ENCODE results near the gene RPL26. TPM values are rescaled to one million over a fixed set of nuclear protein-coding genes. Genes with fewer than 3 reads are reported as not detected.

The RPL26 gene
- total and polyA plus RNA-seq, 7 experiments from 2014 or later = 1,965 to 3,298 (median 2,350) TPM

GRCh38 chr17:8366231-8366630, 16.8 kb downstream of the RPL26 start:
- H3K9me3 ChIP-seq (ENCODE audit: control insufficient read depth in 2 of 3, low read length in 3 of 3) = no peaks in the 10 kb centered on the region
- Mint-ChIP-seq H3K27ac (no peak overlapping the region), H3K4me3 (no peak overlapping the region), H3K4me1 (peaks cover 0 to 9% (median 8%) of the 10 kb centered on the region in 7 donors), H3K36me3 (peaks cover 7 to 21% (median 13%) of the 10 kb centered on the region in 5 donors), H3K27me3 (no peaks in the 10 kb centered on the region), H3K9me3 (no peaks in the 10 kb centered on the region)
- ChIA-PET POLR2A (interaction anchor here (1.0 kb wide), 1 partner anchor 17 kb away, joined by 4 read pairs; no protein-coding TSS in a partner anchor), CTCF (no interaction called here)
- DNase-seq = no peak
- H3K27me3 ChIP-seq (ENCODE audit: control insufficient read depth in 2 of 2, insufficient read depth in 2 of 2, low read length in 2 of 2) = no peaks in the 10 kb centered on the region
- H3K4me1 ChIP-seq (ENCODE audit: control insufficient read depth in 2 of 2, insufficient read depth in 2 of 2, low read length in 2 of 2) = no peaks in the 10 kb centered on the region
- H3K36me3 ChIP-seq (ENCODE audit: control insufficient read depth in 2 of 3, insufficient read depth in 3 of 3, low read length in 3 of 3) = peaks cover 2 to 17% (median 11%) of the 10 kb centered on the region in 3 experiments
- H3K27ac ChIP-seq (ENCODE audit: low read depth, low read length) = no peak overlapping the region
- H3K4me3 ChIP-seq (ENCODE audit: low read length) = no peak overlapping the region
- no peak for ATAC-seq
- intact Hi-C loops (cut with micrococcal nuclease) = no loop called here

GRCh38 chr17:8365143-8365542, 17.9 kb downstream of the RPL26 start:
- Mint-ChIP-seq H3K4me3 (no peak overlapping the region), H3K36me3 (peaks cover 5 to 17% (median 11%) of the 10 kb centered on the region in 5 donors), H3K9me3 (no peaks in the 10 kb centered on the region), H3K27me3 (no peaks in the 10 kb centered on the region), H3K27ac (no peak overlapping the region), H3K4me1 (peaks cover 4 to 16% (median 14%) of the 10 kb centered on the region in 7 donors)
- ChIA-PET POLR2A (no interaction called here), CTCF (no interaction called here)
- peaks cover 2 to 14% (median 11%) of the 10 kb centered on the region in 3 experiments for H3K36me3 ChIP-seq (ENCODE audit: control insufficient read depth in 2 of 3, insufficient read depth in 3 of 3, low read length in 3 of 3)
- H3K4me1 ChIP-seq (ENCODE audit: control insufficient read depth in 2 of 2, insufficient read depth in 2 of 2, low read length in 2 of 2) = no peaks in the 10 kb centered on the region
- ATAC-seq (no peak), DNase-seq (no peak)
- no peaks in the 10 kb centered on the region for H3K9me3 ChIP-seq (ENCODE audit: control insufficient read depth in 2 of 3, low read length in 3 of 3)
- no peak overlapping the region for H3K27ac ChIP-seq (ENCODE audit: low read depth, low read length)
- intact Hi-C loops (cut with micrococcal nuclease) = no loop called here
- no peak overlapping the region for H3K4me3 ChIP-seq (ENCODE audit: low read length)
- no peaks in the 10 kb centered on the region for H3K27me3 ChIP-seq (ENCODE audit: control insufficient read depth in 2 of 2, insufficient read depth in 2 of 2, low read length in 2 of 2)

GRCh38 chr17:8362651-8363332, 20.2 kb downstream of the RPL26 start:
- no peaks in the 10 kb centered on the region for H3K9me3 Mint-ChIP-seq
- ATAC-seq (no peak), DNase-seq (no peak)
- Histone ChIP-seq H3K4me1 (ENCODE audit: control insufficient read depth in 2 of 2, insufficient read depth in 2 of 2, low read length in 2 of 2) (no peaks in the 10 kb centered on the region), H3K9me3 (ENCODE audit: control insufficient read depth in 2 of 3, low read length in 3 of 3) (no peaks in the 10 kb centered on the region), H3K27me3 (ENCODE audit: control insufficient read depth in 2 of 2, insufficient read depth in 2 of 2, low read length in 2 of 2) (no peaks in the 10 kb centered on the region), H3K27ac (ENCODE audit: low read depth, low read length) (no peak overlapping the region), H3K36me3 (ENCODE audit: control insufficient read depth in 2 of 3, insufficient read depth in 3 of 3, low read length in 3 of 3) (no peaks in the 10 kb centered on the region), H3K4me3 (ENCODE audit: low read length) (no peak overlapping the region)
- intact Hi-C loops (cut with micrococcal nuclease) = no loop called here
- H3K36me3 Mint-ChIP-seq = peaks cover 0 to 6% (median 0%) of the 10 kb centered on the region in 5 donors
- H3K27me3 Mint-ChIP-seq = peaks cover 0 to 5% (median 0%) of the 10 kb centered on the region in 5 donors
- ChIA-PET POLR2A (interaction anchor here (0.8 kb wide), 1 partner anchor 14 kb away, joined by 4 read pairs; no protein-coding TSS in a partner anchor), CTCF (no interaction called here)
- no peak overlapping the region for H3K4me3 Mint-ChIP-seq
- H3K4me1 Mint-ChIP-seq = peaks cover 6 to 20% (median 18%) of the 10 kb centered on the region in 7 donors
- no peak overlapping the region for H3K27ac Mint-ChIP-seq

- ChIA-PET POLR2A (interaction anchor here (0.9 kb wide), 1 partner anchor 13 kb away, joined by 5 read pairs; no protein-coding TSS in a partner anchor), CTCF (interaction anchor here (0.8 kb wide), 1 partner anchor 22 kb away, joined by 3 read pairs; no protein-coding TSS in a partner anchor)
- no peak for DNase-seq
- Histone ChIP-seq H3K36me3 (ENCODE audit: control insufficient read depth in 2 of 3, insufficient read depth in 3 of 3, low read length in 3 of 3) (no peaks in the 10 kb centered on the region), H3K27ac (ENCODE audit: low read depth, low read length) (no peak overlapping the region), H3K9me3 (ENCODE audit: control insufficient read depth in 2 of 3, low read length in 3 of 3) (no peaks in the 10 kb centered on the region), H3K4me1 (ENCODE audit: control insufficient read depth in 2 of 2, insufficient read depth in 2 of 2, low read length in 2 of 2) (no peaks in the 10 kb centered on the region), H3K27me3 (ENCODE audit: control insufficient read depth in 2 of 2, insufficient read depth in 2 of 2, low read length in 2 of 2) (no peaks in the 10 kb centered on the region), H3K4me3 (ENCODE audit: low read length) (no peak overlapping the region)
- no peak overlapping the region for H3K4me3 Mint-ChIP-seq
- peaks cover 0 to 10% (median 0%) of the 10 kb centered on the region in 5 donors for H3K36me3 Mint-ChIP-seq
- no peak overlapping the region for H3K27ac Mint-ChIP-seq
- H3K4me1 Mint-ChIP-seq = peaks cover 6 to 20% (median 18%) of the 10 kb centered on the region in 7 donors
- peaks cover 0 to 7% (median 0%) of the 10 kb centered on the region in 5 donors for H3K27me3 Mint-ChIP-seq
- H3K9me3 Mint-ChIP-seq = no peaks in the 10 kb centered on the region
- ATAC-seq = no peak
- intact Hi-C loops (cut with micrococcal nuclease) = no loop called here
Observed at GRCh38 chr17:8360751-8361150, 22.2 kb downstream of the RPL26 start.

- H3K36me3 Mint-ChIP-seq = peaks cover 0 to 7% (median 0%) of the 10 kb centered on the region in 5 donors
- no peak for ATAC-seq
- no peaks in the 10 kb centered on the region for H3K27me3 ChIP-seq (ENCODE audit: control insufficient read depth in 2 of 2, insufficient read depth in 2 of 2, low read length in 2 of 2)
- H3K27ac Mint-ChIP-seq = no peak overlapping the region
- intact Hi-C loops (cut with micrococcal nuclease) = no loop called here
- no peak overlapping the region for H3K4me3 Mint-ChIP-seq
- no peaks in the 10 kb centered on the region for H3K4me1 ChIP-seq (ENCODE audit: control insufficient read depth in 2 of 2, insufficient read depth in 2 of 2, low read length in 2 of 2)
- POLR2A ChIA-PET = interaction anchor here (0.9 kb wide), 1 partner anchor 12 kb away, joined by 5 read pairs; no protein-coding TSS in a partner anchor
- H3K9me3 ChIP-seq (ENCODE audit: control insufficient read depth in 2 of 3, low read length in 3 of 3) = no peaks in the 10 kb centered on the region
- CTCF ChIA-PET = interaction anchor here (0.8 kb wide), 1 partner anchor 22 kb away, joined by 3 read pairs; no protein-coding TSS in a partner anchor
- peaks cover 6 to 20% (median 17%) of the 10 kb centered on the region in 7 donors for H3K4me1 Mint-ChIP-seq
- peaks cover 0 to 7% (median 0%) of the 10 kb centered on the region in 5 donors for H3K27me3 Mint-ChIP-seq
- no peak overlapping the region for H3K27ac ChIP-seq (ENCODE audit: low read depth, low read length)
- H3K9me3 Mint-ChIP-seq = no peaks in the 10 kb centered on the region
- DNase-seq = no peak
- H3K36me3 ChIP-seq (ENCODE audit: control insufficient read depth in 2 of 3, insufficient read depth in 3 of 3, low read length in 3 of 3) = no peaks in the 10 kb centered on the region
- H3K4me3 ChIP-seq (ENCODE audit: low read length) = no peak overlapping the region
Observed at GRCh38 chr17:8360260-8360659, 22.7 kb downstream of the RPL26 start.

- H3K4me3 ChIP-seq (ENCODE audit: low read length) = no peak overlapping the region
- DNase-seq = no peak
- H3K27ac ChIP-seq (ENCODE audit: low read depth, low read length) = no peak overlapping the region
- no peaks in the 10 kb centered on the region for H3K9me3 ChIP-seq (ENCODE audit: control insufficient read depth in 2 of 3, low read length in 3 of 3)
- Mint-ChIP-seq H3K27me3 (peaks cover 0 to 7% (median 0%) of the 10 kb centered on the region in 5 donors), H3K36me3 (peaks cover 0 to 7% (median 0%) of the 10 kb centered on the region in 5 donors), H3K4me1 (peaks cover 6 to 20% (median 17%) of the 10 kb centered on the region in 7 donors), H3K4me3 (no peak overlapping the region), H3K27ac (no peak overlapping the region), H3K9me3 (no peaks in the 10 kb centered on the region)
- no peaks in the 10 kb centered on the region for H3K36me3 ChIP-seq (ENCODE audit: control insufficient read depth in 2 of 3, insufficient read depth in 3 of 3, low read length in 3 of 3)
- CTCF ChIA-PET = interaction anchor here (0.8 kb wide), 1 partner anchor 21 kb away, joined by 3 read pairs; no protein-coding TSS in a partner anchor
- H3K27me3 ChIP-seq (ENCODE audit: control insufficient read depth in 2 of 2, insufficient read depth in 2 of 2, low read length in 2 of 2) = no peaks in the 10 kb centered on the region
- POLR2A ChIA-PET = no interaction called here
- no peaks in the 10 kb centered on the region for H3K4me1 ChIP-seq (ENCODE audit: control insufficient read depth in 2 of 2, insufficient read depth in 2 of 2, low read length in 2 of 2)
- intact Hi-C loops (cut with micrococcal nuclease) = no loop called here
- no peak for ATAC-seq
Observed at GRCh38 chr17:8359769-8360168, 23.2 kb downstream of the RPL26 start.
